K562 (cell line): ENCODE measurements around the gene ABCA3. TPM values are rescaled to one million over a fixed set of nuclear protein-coding genes. Genes with fewer than 3 reads are reported as not detected.

ENCODE experiments used
- CBX8 ChIP-seq: fragments of 200-600 bp; sonication (generic); IDR thresholded peaks from 2 replicates; pipeline ENCODE4 v1.6.1; 2012; ENCODE audit warnings: borderline replicate concordance, mixed run types, low read depth, mild to moderate bottlenecking, moderate library complexity, mixed read lengths, low read length, control low read depth, inconsistent platforms; ENCODE audit not compliant: poor library complexity, severe bottlenecking; ENCODE audit errors: extremely low read depth
- CHD2 ChIP-seq: IDR thresholded peaks from 2 replicates; pipeline ENCODE4 v1.6.1; 2011; ENCODE audit warnings: low read depth, low read length
- CXXC5 ChIP-seq: fragments of 250-450 bp; sonication (Bioruptor Pico); IDR thresholded peaks from 2 replicates; pipeline ENCODE4 v1.8.0; 2022; ENCODE audit warnings: inconsistent platforms, mild to moderate bottlenecking, moderate library complexity
- ELF2 ChIP-seq: fragments of 250-450 bp; sonication (Bioruptor Pico); IDR thresholded peaks from 2 replicates; pipeline ENCODE4 v1.5.0; 2021; ENCODE audit warnings: mild to moderate bottlenecking
- GTF2E2 ChIP-seq: fragments of 200-800 bp; sonication (Bioruptor generic); IDR thresholded peaks from 2 replicates; pipeline ENCODE4 v1.6.1; 2016; ENCODE audit warnings: missing genetic modification characterization, missing compliant biosample characterization
- HNRNPL ChIP-seq: fragments of 200-400 bp; formaldehyde crosslinking; IDR thresholded peaks from 2 replicates; pipeline ENCODE4 v1.6.1; 2017; ENCODE audit warnings: low read depth, mild to moderate bottlenecking, low read length
- MEF2D ChIP-seq: conservative IDR thresholded peaks from 2 replicates; pipeline ENCODE4 v1.6.1; 2016; ENCODE audit warnings: low read depth, missing genetic modification characterization, missing compliant biosample characterization
- NFIC ChIP-seq: fragments of 450-650 bp; IDR thresholded peaks from 2 replicates; pipeline ENCODE4 v1.6.1; 2017; ENCODE audit warnings: mild to moderate bottlenecking, inconsistent platforms
- RBM25 ChIP-seq: fragments of 200-400 bp; formaldehyde crosslinking; IDR thresholded peaks from 2 replicates; pipeline ENCODE4 v1.6.1; 2018; ENCODE audit warnings: low read length, low read depth, moderate library complexity; ENCODE audit not compliant: severe bottlenecking
- RCOR1 ChIP-seq, 2 experiments: IDR thresholded peaks; 2 replicates each; pipeline ENCODE4 v1.6.1; 2012; ENCODE audit warnings: low read depth in 2 of 2, low read length in 2 of 2, borderline replicate concordance in 1 of 2, improper control_type of control experiment in 1 of 2
- SAP30 ChIP-seq: fragments of 200-600 bp; sonication (generic); IDR thresholded peaks from 2 replicates; pipeline ENCODE4 v1.6.1; 2012; ENCODE audit warnings: borderline replicate concordance, low read depth, mild to moderate bottlenecking, moderate library complexity, low read length, control low read depth, inconsistent platforms; ENCODE audit not compliant: insufficient read depth, poor library complexity, severe bottlenecking
- STAG1 ChIP-seq: sonication (generic); formaldehyde crosslinking; IDR thresholded peaks from 2 replicates; pipeline ENCODE4 v1.5.0; 2020; ENCODE audit warnings: missing genetic modification reagents, borderline replicate concordance
- TOE1 ChIP-seq, 2 experiments: fragments of 450-650 bp in 1 of 2; sonication (generic) in 1 of 2; formaldehyde crosslinking in 1 of 2; IDR thresholded peaks; 2 replicates each; pipeline versions ENCODE4 v1.7.1 to v1.8.0; 2016 to 2022; ENCODE audit warnings: borderline replicate concordance in 2 of 2, mild to moderate bottlenecking in 2 of 2, antibody characterized with exemption in 1 of 2, inconsistent platforms in 1 of 2, low read depth in 1 of 2, missing genetic modification reagents in 1 of 2, moderate library complexity in 1 of 2
- ZNF143 ChIP-seq: sonication (generic); formaldehyde crosslinking; IDR thresholded peaks from 2 replicates; pipeline ENCODE4 v1.9.0; 2022; ENCODE audit warnings: mild to moderate bottlenecking, missing genetic modification reagents
- ZNF583 ChIP-seq: fragments of 250-450 bp; sonication (Bioruptor Pico); IDR thresholded peaks from 2 replicates; pipeline ENCODE4 v1.4.0; 2020
- ZNF639 ChIP-seq, 2 experiments: fragments of 200-800 bp in 1 of 2; sonication (Bioruptor generic) in 1 of 2; sonication (generic) in 1 of 2; formaldehyde crosslinking in 1 of 2; IDR thresholded peaks in 1 of 2; conservative IDR thresholded peaks in 1 of 2; 2 replicates each; pipeline versions ENCODE4 v1.5.0 to v1.6.1; 2016 to 2020; ENCODE audit warnings: missing compliant biosample characterization in 1 of 2, missing genetic modification characterization in 1 of 2, missing genetic modification reagents in 1 of 2
- ZNF76 ChIP-seq: fragments of 250-450 bp; sonication (Bioruptor Pico); IDR thresholded peaks from 2 replicates; pipeline ENCODE4 v1.4.0; 2020; ENCODE audit warnings: mild to moderate bottlenecking, moderate library complexity, borderline replicate concordance
- ZNF77 ChIP-seq: fragments of 250-450 bp; sonication (Bioruptor Pico); IDR thresholded peaks from 2 replicates; pipeline ENCODE4 v1.5.0; 2020
- polyA plus RNA-seq, 8 experiments: library from polyadenylated mRNA; depleted of rRNA in 4 of 8; stranded (reverse) in 5 of 8; unstranded in 3 of 8; fragments of >200 nt; fragmentation: Nextera tagmentation in 2 of 8; fragmentation: Illumina TruSeq in 1 of 8; extraction: Ambion mirVana in 2 of 8; extraction: Trizol in 1 of 8; gene quantifications; 2 replicates each; pipeline versions ENCODE4 v1.2.1 to v1.2.3, GENCODE V29; 2011 to 2014; ENCODE audit warnings: inconsistent platforms in 1 of 8, missing spikeins in 1 of 8
- total RNA-seq, 7 experiments: library from RNA; depleted of rRNA in 6 of 7; stranded (reverse); fragments of >200 nt in 6 of 7; fragmentation: Illumina TruSeq in 2 of 7; extraction: Trizol in 2 of 7; gene quantifications; 2 replicates each; pipeline versions ENCODE4 v1.2.1 to v1.2.3, GENCODE V29; 2011 to 2021; ENCODE audit warnings: low replicate concordance in 1 of 7
- TF ChIP-seq, protein P1 (sequence below): fragments of 450-650 bp; IDR thresholded peaks from 2 replicates; pipeline ENCODE4 v1.6.1; 2016; ENCODE audit warnings: borderline replicate concordance

Gene ABCA3
- total and polyA plus RNA-seq, 9 of the 15 experiments (the other 6 are each of a cell fraction or from before 2014, with no cell fraction given): 0.66 to 23.7 (median 6.9) TPM

DNA sequence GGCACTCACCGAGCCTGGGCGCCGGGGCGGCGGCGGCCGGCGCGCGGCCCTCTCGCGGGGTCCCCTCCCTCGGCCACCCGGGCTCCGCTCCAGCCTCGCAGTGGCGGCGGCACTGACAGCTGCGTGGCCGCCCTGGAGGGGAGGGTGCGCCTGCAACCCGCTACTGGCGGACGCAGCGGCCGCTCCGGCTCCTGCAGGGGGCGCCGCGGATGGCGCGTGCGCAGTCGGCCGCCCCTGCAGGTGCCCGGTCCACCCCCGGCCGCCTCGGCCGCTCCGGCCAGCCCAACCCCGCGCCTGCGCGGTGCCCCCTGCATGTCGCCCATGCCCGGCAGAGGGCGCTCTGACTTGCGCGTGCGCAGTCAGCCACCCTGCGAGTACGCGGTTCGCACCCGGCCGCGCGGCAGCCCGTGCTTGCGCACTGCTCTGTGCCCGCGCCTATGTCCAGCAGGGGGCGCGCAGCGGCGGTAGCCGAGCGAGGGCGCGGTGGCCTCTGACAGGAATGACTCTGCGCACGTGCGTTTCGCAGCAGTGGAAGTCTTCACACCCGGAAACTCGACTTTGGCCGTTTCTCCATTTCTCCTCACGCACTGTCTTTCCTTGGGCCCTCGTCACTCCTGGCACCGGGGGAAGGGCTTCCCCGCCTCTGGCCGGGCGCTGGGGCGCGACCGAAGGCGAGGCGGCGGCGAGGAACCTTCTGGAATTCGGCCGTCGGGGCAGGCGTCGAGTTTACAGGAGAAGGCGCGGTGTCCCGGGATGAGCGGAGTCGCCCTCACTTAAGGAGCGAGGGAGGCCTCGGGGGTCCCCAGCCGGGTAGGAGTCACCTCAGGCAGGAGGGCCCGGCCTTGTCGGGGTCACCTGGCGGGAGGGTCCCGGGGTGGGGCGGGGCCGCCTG lies at the start of gene ABCA3 (continued):
- TF ChIP-seq CBX8 (no peak), CXXC5 (CRISPR knock-in tag) (peak; percentile 97), HNRNPL (peak; percentile 19; the same call in 1 of the 2 replicates), SAP30 (no peak), GTF2E2 (tag) (no peak), ZNF583 (CRISPR knock-in tag) (peak; percentile 91), RBM25 (peak; percentile 46), CHD2 (peak; percentile 43; the same call in 1 of the 2 replicates), MEF2D (0 out of 2 replicates have a peak, but pooled peaks have one; percentile 50), STAG1 (CRISPR knock-in tag) (peak; percentile 67; the same call in 1 of the 2 replicates), ZNF76 (CRISPR knock-in tag) (peak; percentile 29; the same call in 1 of the 2 replicates), RCOR1 (IDR thresholded peaks at IDR 0.05; ENCODE audit: borderline replicate concordance in 1 of 2, low read depth in 2 of 2, low read length in 2 of 2) (peak in 1 of 2 experiments; percentile 81; a peak in 2 of 4 replicates), ZNF639 (CRISPR knock-in tag; conservative IDR thresholded peaks at IDR 0.05 in 1 of 2, IDR thresholded peaks at IDR 0.05 in 1 of 2) (peak in 1 of 2 experiments; percentile 89; a peak in 2 of 4 replicates), TOE1 (IDR thresholded peaks at IDR 0.05; ENCODE audit: borderline replicate concordance) (peak; percentile 77; the same call in 1 of the 2 replicates), TOE1 (CRISPR knock-in tag; IDR thresholded peaks at IDR 0.05; ENCODE audit: borderline replicate concordance, low read depth) (peak; percentile 97; the same call in 1 of the 2 replicates), ELF2 (CRISPR knock-in tag) (peak; percentile 39; the same call in 1 of the 2 replicates), NFIC (peak; percentile 47), ZNF77 (CRISPR knock-in tag) (no peak), ZNF143 (CRISPR knock-in tag) (peak; percentile 59; the same call in 1 of the 2 replicates)
- TF ChIP-seq, protein P1, sequence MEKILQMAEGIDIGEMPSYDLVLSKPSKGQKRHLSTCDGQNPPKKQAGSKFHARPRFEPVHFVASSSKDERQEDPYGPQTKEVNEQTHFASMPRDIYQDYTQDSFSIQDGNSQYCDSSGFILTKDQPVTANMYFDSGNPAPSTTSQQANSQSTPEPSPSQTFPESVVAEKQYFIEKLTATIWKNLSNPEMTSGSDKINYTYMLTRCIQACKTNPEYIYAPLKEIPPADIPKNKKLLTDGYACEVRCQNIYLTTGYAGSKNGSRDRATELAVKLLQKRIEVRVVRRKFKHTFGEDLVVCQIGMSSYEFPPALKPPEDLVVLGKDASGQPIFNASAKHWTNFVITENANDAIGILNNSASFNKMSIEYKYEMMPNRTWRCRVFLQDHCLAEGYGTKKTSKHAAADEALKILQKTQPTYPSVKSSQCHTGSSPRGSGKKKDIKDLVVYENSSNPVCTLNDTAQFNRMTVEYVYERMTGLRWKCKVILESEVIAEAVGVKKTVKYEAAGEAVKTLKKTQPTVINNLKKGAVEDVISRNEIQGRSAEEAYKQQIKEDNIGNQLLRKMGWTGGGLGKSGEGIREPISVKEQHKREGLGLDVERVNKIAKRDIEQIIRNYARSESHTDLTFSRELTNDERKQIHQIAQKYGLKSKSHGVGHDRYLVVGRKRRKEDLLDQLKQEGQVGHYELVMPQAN: peak; percentile 81; the same call in 1 of the 2 replicates
